Measurements from ENCODE around the gene POLR2B.

DNA sequence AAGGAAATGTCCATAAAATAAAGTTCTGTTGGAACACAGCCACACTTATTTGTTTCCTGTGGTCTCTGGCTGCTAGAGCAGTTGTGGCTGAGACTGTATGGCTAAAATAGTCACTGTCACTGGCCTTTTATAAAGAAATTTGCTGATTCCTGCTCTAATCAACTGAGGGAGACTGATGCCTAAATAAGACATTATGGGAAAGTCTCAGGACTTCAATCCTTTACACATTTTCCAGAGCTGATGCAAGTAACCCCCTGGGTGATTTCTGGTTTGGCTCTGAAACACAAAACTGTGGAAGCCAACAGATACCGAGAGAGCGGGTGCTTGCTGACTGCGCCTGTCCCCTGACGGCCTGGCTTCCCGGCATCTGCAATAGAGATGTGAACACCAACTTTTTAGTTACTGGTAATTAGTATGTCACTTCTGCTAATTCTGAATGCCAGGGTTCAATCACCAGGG is 64.0 kb downstream of the POLR2B start:
- TF ChIP-seq ZNF530 (tag by site-specific recombination; IDR thresholded peaks at IDR 0.05; ENCODE audit: low read depth) (no peak), ZNF140 (tag by site-specific recombination; IDR thresholded peaks at IDR 0.05) (no peak)
- TF ChIP-seq, protein P1, sequence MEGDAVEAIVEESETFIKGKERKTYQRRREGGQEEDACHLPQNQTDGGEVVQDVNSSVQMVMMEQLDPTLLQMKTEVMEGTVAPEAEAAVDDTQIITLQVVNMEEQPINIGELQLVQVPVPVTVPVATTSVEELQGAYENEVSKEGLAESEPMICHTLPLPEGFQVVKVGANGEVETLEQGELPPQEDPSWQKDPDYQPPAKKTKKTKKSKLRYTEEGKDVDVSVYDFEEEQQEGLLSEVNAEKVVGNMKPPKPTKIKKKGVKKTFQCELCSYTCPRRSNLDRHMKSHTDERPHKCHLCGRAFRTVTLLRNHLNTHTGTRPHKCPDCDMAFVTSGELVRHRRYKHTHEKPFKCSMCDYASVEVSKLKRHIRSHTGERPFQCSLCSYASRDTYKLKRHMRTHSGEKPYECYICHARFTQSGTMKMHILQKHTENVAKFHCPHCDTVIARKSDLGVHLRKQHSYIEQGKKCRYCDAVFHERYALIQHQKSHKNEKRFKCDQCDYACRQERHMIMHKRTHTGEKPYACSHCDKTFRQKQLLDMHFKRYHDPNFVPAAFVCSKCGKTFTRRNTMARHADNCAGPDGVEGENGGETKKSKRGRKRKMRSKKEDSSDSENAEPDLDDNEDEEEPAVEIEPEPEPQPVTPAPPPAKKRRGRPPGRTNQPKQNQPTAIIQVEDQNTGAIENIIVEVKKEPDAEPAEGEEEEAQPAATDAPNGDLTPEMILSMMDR (tag by site-specific recombination; IDR thresholded peaks at IDR 0.05), result no peak
